Naive thymus-derived CD8-positive, alpha-beta T cell (primary cell): Measurements from ENCODE around the gene FBLN1. TPM values are rescaled to one million over a fixed set of nuclear protein-coding genes. Genes with fewer than 3 reads are reported as not detected.

ENCODE experiments used
- ATAC-seq, 2 donors: fragments of 150-1000 bp; cut with Tn5 transposase in 1 of 2; sonication (Bioruptor Pico), chemical (Tn5 transposase) in 1 of 2; 1 replicate in 1 of 2; 2 replicates in 1 of 2; pipeline ENCODE4 v1.10.0; 2021; ENCODE audit warnings: mild to moderate bottlenecking in 2 of 2, moderate library complexity in 2 of 2
- POLR2A ChIA-PET: fragments of 350-600 bp; sonication (Branson Sonifier 250); formaldehyde crosslinking; loops from one replicate; lab custom pipeline; 2021; ENCODE audit warnings: antibody characterized with exemption; lab: Charles Lee
- DNase-seq, 10 donors: peaks; one replicate each; pipeline versions ENCODE4 v3.0.0 to v3.0.0-alpha.2; 2020 to 2022
- H3K27ac Mint-ChIP-seq, 10 donors: one replicate each; pipeline ENCODE4 v1.8.0; 2020 to 2022; ENCODE audit warnings: mild to moderate bottlenecking in 10 of 10, mixed read lengths in 10 of 10, moderate library complexity in 4 of 10, inconsistent platforms in 1 of 10
- H3K27me3 Mint-ChIP-seq, 5 donors: one replicate each; pipeline ENCODE4 v1.8.0; 2021 to 2022; ENCODE audit warnings: mixed read lengths in 5 of 5
- H3K36me3 Mint-ChIP-seq, 3 donors: one replicate each; pipeline ENCODE4 v1.8.0; 2020 to 2022; ENCODE audit warnings: mixed read lengths in 3 of 3, mild to moderate bottlenecking in 2 of 3, inconsistent platforms in 1 of 3
- H3K4me1 Mint-ChIP-seq, 4 donors: one replicate each; pipeline ENCODE4 v1.8.0; 2021 to 2022; ENCODE audit warnings: mixed read lengths in 4 of 4
- H3K4me3 Mint-ChIP-seq, 10 donors: one replicate each; pipeline ENCODE4 v1.8.0; 2020 to 2022; ENCODE audit warnings: mild to moderate bottlenecking in 10 of 10, mixed read lengths in 10 of 10, moderate library complexity in 6 of 10, inconsistent platforms in 1 of 10
- H3K9me3 Mint-ChIP-seq, 9 donors: one replicate each; pipeline ENCODE4 v1.8.0; 2020 to 2022; ENCODE audit warnings: mixed read lengths in 9 of 9, mild to moderate bottlenecking in 3 of 9, inconsistent platforms in 1 of 9, moderate library complexity in 1 of 9
- polyA plus RNA-seq, 3 donors: library from polyadenylated mRNA; unstranded; fragments of 300-500 nt; fragmentation: Illumina TruSeq; gene quantifications; one replicate each; pipeline ENCODE4 v1.2.3, GENCODE V29; 2021
- total RNA-seq, 8 experiments: library from RNA in 2 of 8; stranded (reverse) in 2 of 8; gene quantifications; one replicate each; pipeline ENCODE4 v1.2.3 and lab custom pipeline; 2021 to 2026

The FBLN1 gene
- total and polyA plus RNA-seq, 5 experiments from 2014 or later: not detected

GRCh38 chr22:45575173-45575572 lies 72.5 kb downstream of the FBLN1 start:
- peaks cover 0 to 10% (median 0%) of the 10 kb centered on the region in 3 donors for H3K36me3 Mint-ChIP-seq
- POLR2A ChIA-PET: no interaction called here
- H3K27me3 Mint-ChIP-seq: peaks cover 4 to 22% (median 7%) of the 10 kb centered on the region in 5 donors
- peaks cover 0 to 6% (median 3%) of the 10 kb centered on the region in 4 donors for H3K4me1 Mint-ChIP-seq
- H3K4me3 Mint-ChIP-seq: no peak overlapping the region
- DNase-seq (no peak), ATAC-seq (no peak)
- H3K27ac Mint-ChIP-seq: no peak overlapping the region
- H3K9me3 Mint-ChIP-seq: peaks cover 0 to 17% (median 12%) of the 10 kb centered on the region in 9 donors

- Mint-ChIP-seq H3K9me3 (peaks cover 0 to 11% (median 8%) of the 10 kb centered on the region in 9 donors), H3K27me3 (peaks cover 4 to 22% (median 7%) of the 10 kb centered on the region in 5 donors), H3K4me1 (peaks cover 0 to 6% (median 3%) of the 10 kb centered on the region in 4 donors), H3K36me3 (peaks cover 0 to 5% (median 0%) of the 10 kb centered on the region in 3 donors), H3K27ac (no peak overlapping the region), H3K4me3 (no peak overlapping the region)
- DNase-seq (no peak), ATAC-seq (no peak)
- POLR2A ChIA-PET: no interaction called here
Observed at GRCh38 chr22:45575607-45576272, 73.1 kb downstream of the FBLN1 start.

DNA sequence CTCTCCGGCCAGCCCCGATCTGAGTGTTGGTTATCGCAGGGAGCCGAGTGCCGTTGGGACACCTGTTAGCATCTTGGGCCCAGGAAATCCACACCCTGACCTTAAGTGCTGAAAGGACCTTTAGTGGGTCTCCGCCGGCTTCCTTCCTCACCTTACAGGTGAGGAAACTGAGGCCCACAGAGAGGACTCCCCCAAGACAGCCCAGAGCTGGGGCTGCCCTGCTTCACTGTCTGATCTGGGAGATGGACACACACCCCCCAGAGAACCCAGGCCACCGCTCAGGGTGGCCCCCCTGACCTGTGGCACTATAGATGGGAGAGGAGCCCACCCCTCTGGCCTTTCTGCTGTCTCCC lies 73.6 kb downstream of the FBLN1 start:
- Mint-ChIP-seq H3K27ac (no peak overlapping the region), H3K36me3 (peaks cover 0 to 3% (median 0%) of the 10 kb centered on the region in 3 donors), H3K4me1 (peaks cover 0 to 6% (median 3%) of the 10 kb centered on the region in 4 donors), H3K27me3 (peaks cover 4 to 22% (median 7%) of the 10 kb centered on the region in 5 donors), H3K4me3 (no peak overlapping the region), H3K9me3 (peaks cover 0 to 6% (median 4%) of the 10 kb centered on the region in 9 donors)
- no peak for DNase-seq
- POLR2A ChIA-PET: no interaction called here
- ATAC-seq: no peak

DNA sequence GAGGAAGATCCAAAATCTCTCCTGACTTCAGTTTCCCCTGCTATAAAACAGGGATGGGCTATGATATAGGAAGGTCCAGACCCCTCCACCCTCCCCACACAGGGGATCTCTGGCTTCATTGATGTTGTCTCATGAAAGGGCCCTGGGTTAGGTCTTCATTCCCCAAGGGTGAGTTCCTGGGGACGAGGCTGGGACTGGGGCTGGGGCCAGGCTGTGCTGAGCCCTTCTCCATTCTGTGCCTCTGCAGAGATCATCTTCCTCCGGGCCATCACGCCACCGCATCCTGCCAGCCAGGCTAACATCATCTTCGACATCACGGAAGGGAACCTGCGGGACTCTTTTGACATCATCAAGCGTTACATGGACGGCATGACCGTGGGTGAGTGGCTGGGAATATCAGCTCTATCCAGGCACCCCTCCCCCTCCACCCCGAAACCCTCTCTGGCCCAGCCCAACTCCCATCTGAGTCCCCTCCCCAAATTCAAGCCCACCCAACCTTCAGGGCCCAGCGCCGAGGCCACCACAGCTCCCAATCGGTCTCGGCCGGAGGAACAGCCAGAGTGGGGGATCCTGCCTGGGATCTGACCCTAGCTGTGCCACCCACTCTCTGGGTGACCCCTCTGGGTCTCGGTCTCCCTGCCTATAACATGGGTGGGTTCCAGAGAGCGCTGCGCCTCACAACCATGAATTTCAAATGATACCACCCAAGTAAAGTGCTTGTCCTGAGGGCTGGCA lies 74.2 kb downstream of the FBLN1 start:
- Mint-ChIP-seq H3K36me3 (no peaks in the 10 kb centered on the region), H3K27me3 (peaks cover 4 to 22% (median 7%) of the 10 kb centered on the region in 5 donors), H3K9me3 (peaks cover 0 to under 1% (median 0%) of the 10 kb centered on the region in 9 donors), H3K27ac (no peak overlapping the region), H3K4me1 (peaks cover 0 to 6% (median 3%) of the 10 kb centered on the region in 4 donors), H3K4me3 (no peak overlapping the region)
- DNase-seq (no peak), ATAC-seq (no peak)
- POLR2A ChIA-PET: no interaction called here

GRCh38 chr22:45577746-45578523 lies 75.3 kb downstream of the FBLN1 start:
- POLR2A ChIA-PET: no interaction called here
- ATAC-seq (peak; percentile 59 to 78), DNase-seq (peak; percentile 38 to 85 (median 66))
- Mint-ChIP-seq H3K36me3 (no peaks in the 10 kb centered on the region), H3K27ac (no peak overlapping the region), H3K4me3 (no peak overlapping the region), H3K27me3 (peaks cover 4 to 22% (median 7%) of the 10 kb centered on the region in 5 donors), H3K4me1 (peaks cover 2 to 10% (median 9%) of the 10 kb centered on the region in 4 donors), H3K9me3 (peaks cover 0 to 3% (median 0%) of the 10 kb centered on the region in 9 donors)

GRCh38 chr22:45578524-45579147 lies 76.0 kb downstream of the FBLN1 start:
- no peak overlapping the region for H3K4me3 Mint-ChIP-seq
- no peak overlapping the region for H3K27ac Mint-ChIP-seq
- ATAC-seq: no peak

GRCh38 chr22:45579306-45579705 lies 76.6 kb downstream of the FBLN1 start:
- peaks cover 0 to 4% (median 0%) of the 10 kb centered on the region in 3 donors for H3K36me3 Mint-ChIP-seq

More at GRCh38 chr22:45578524-45579147, 76.0 kb downstream of the FBLN1 start:
- H3K27me3 Mint-ChIP-seq: peaks cover 4 to 22% (median 7%) of the 10 kb centered on the region in 5 donors
- H3K9me3 Mint-ChIP-seq: peaks cover 0 to 7% (median 4%) of the 10 kb centered on the region in 9 donors
- peaks cover 8 to 16% (median 15%) of the 10 kb centered on the region in 4 donors for H3K4me1 Mint-ChIP-seq
- POLR2A ChIA-PET: no interaction called here
- no peak for DNase-seq
- peaks cover 0 to 3% (median 0%) of the 10 kb centered on the region in 3 donors for H3K36me3 Mint-ChIP-seq

GRCh38 chr22:45579806-45580725 lies 77.4 kb downstream of the FBLN1 start:
- DNase-seq: no peak
- peaks cover 9 to 19% (median 16%) of the 10 kb centered on the region in 4 donors for H3K4me1 Mint-ChIP-seq
- H3K9me3 Mint-ChIP-seq: peaks cover 0 to 9% (median 4%) of the 10 kb centered on the region in 9 donors
- ATAC-seq: no peak
- H3K4me3 Mint-ChIP-seq: no peak overlapping the region
- no peak overlapping the region for H3K27ac Mint-ChIP-seq
- POLR2A ChIA-PET: no interaction called here
- H3K27me3 Mint-ChIP-seq: peaks cover 4 to 22% (median 7%) of the 10 kb centered on the region in 5 donors
- H3K36me3 Mint-ChIP-seq: peaks cover 0 to 4% (median 0%) of the 10 kb centered on the region in 3 donors

More at GRCh38 chr22:45579306-45579705, 76.6 kb downstream of the FBLN1 start:
- no peak for ATAC-seq
- Mint-ChIP-seq H3K27ac (no peak overlapping the region), H3K27me3 (peaks cover 4 to 22% (median 7%) of the 10 kb centered on the region in 5 donors), H3K4me3 (no peak overlapping the region), H3K4me1 (peaks cover 8 to 18% (median 16%) of the 10 kb centered on the region in 4 donors), H3K9me3 (peaks cover 0 to 9% (median 4%) of the 10 kb centered on the region in 9 donors)
- POLR2A ChIA-PET: no interaction called here
- DNase-seq: no peak

GRCh38 chr22:45580726-45581381 lies 78.2 kb downstream of the FBLN1 start:
- no peak for ATAC-seq
- peaks cover 9 to 19% (median 16%) of the 10 kb centered on the region in 4 donors for H3K4me1 Mint-ChIP-seq
- H3K27me3 Mint-ChIP-seq: peaks cover 4 to 20% (median 7%) of the 10 kb centered on the region in 5 donors
- H3K36me3 Mint-ChIP-seq: peaks cover 0 to 4% (median 0%) of the 10 kb centered on the region in 3 donors
- POLR2A ChIA-PET: no interaction called here
- H3K27ac Mint-ChIP-seq: no peak overlapping the region
- no peak overlapping the region for H3K4me3 Mint-ChIP-seq
- DNase-seq: no peak
- peaks cover 0 to 9% (median 4%) of the 10 kb centered on the region in 9 donors for H3K9me3 Mint-ChIP-seq

DNA sequence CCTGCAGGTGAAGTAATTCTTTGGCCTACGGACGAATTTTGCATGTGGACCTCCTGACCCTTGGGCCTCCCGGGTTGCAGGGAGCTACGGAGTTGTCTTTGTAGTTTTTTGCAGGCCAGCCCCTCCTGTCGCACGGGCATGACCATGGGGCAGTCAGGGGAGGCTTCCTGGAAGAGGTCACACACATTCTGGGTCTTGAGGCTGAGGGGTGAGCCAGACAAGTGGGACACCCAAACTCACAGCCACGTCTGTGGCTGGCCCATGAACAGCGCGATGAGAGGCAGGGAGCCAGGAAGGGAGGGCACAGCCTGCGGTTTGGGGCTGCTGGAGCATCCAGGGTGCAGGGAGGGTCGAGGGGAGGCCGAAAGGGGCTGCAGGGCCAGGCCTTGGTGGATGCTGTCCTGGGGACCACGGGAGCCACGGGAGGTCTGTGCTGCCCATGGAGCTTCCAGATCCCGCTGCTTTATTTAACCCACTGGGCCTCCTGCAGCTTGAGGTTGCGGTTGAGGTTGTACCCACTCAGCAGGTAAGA lies 78.9 kb downstream of the FBLN1 start:
- POLR2A ChIA-PET: no interaction called here
- no peak for DNase-seq
- no peak for ATAC-seq
- H3K36me3 Mint-ChIP-seq: peaks cover 0 to 4% (median 0%) of the 10 kb centered on the region in 3 donors
- peaks cover 0 to 9% (median 4%) of the 10 kb centered on the region in 9 donors for H3K9me3 Mint-ChIP-seq
- H3K27ac Mint-ChIP-seq: peak overlapping the region in 2 of 10 donors; percentile 79 to 84
- peaks cover 2 to 16% (median 5%) of the 10 kb centered on the region in 5 donors for H3K27me3 Mint-ChIP-seq
- H3K4me1 Mint-ChIP-seq: peaks cover 9 to 19% (median 16%) of the 10 kb centered on the region in 4 donors
- no peak overlapping the region for H3K4me3 Mint-ChIP-seq
